ENCODE measurements around the gene TICAM2. TPM values are rescaled to one million over a fixed set of nuclear protein-coding genes. Genes with fewer than 3 reads are reported as not detected.

Gene TICAM2
- total and polyA plus RNA-seq, 2 of the 8 experiments (the other 6 are each of a cell fraction or from before 2014, with no cell fraction given), result 0.02 TPM; not detected in 1

GRCh38 chr5:115557667-115558387 is 44.5 kb downstream of the TICAM2 start:
- H3K23me2 ChIP-seq (ENCODE audit: low read depth, low read length), result no peaks in the 10 kb centered on the region
- peak overlapping the region; percentile 52; the same call in 1 of the 2 replicates for H2AFZ ChIP-seq (ENCODE audit: low read length)
- no peaks in the 10 kb centered on the region for H4K20me1 ChIP-seq (replicated peaks in 1 of 2; ENCODE audit: control insufficient read depth in 1 of 2, insufficient read depth in 2 of 2, low read length in 2 of 2)
- no peak overlapping the region for H4K91ac ChIP-seq (replicated peaks; ENCODE audit: insufficient read length, low read length)
- H3K36me3 ChIP-seq (ENCODE audit: control insufficient read depth in 2 of 4, insufficient read depth in 4 of 4, low read length in 3 of 4), result no peaks in the 10 kb centered on the region
- 75% methylated on average over 3 of the region's 3 CpGs; no CpG with 5 or more reads in 1 of the 2 experiments for WGBS, 2 experiments (ENCODE audit: extremely low coverage in 1 of 2, insufficient coverage in 1 of 2, insufficient read length in 1 of 2, insufficient replicate concordance in 2 of 2, low coverage in 1 of 2, low lambda C conversion rate in 2 of 2, missing lambda C conversion rate in 1 of 2)
- H3K14ac ChIP-seq (ENCODE audit: insufficient read length), result no peak overlapping the region
- no peak overlapping the region for H3K27ac ChIP-seq (ENCODE audit: low read depth, low read length)
- ChIA-PET CTCF (ENCODE audit: partially characterized antibody) (interaction anchor here (8.4 kb wide), 1 partner anchor 16 kb away, joined by 107 read pairs; no protein-coding TSS in a partner anchor), POLR2A (ENCODE audit: partially characterized antibody) (no interaction called here)
- no peaks in the 10 kb centered on the region for H3K9me3 ChIP-seq (ENCODE audit: insufficient read depth in 2 of 2, low read depth in 1 of 2, low read length in 1 of 2)
- FAIRE-seq, result no peak
- no peaks in the 10 kb centered on the region for H3K27me3 ChIP-seq (replicated peaks in 1 of 4; ENCODE audit: control insufficient read depth in 3 of 4, extremely low read depth in 1 of 4, insufficient read depth in 3 of 4, low read length in 3 of 4)
- no peak overlapping the region for H3K18ac ChIP-seq (ENCODE audit: extremely low read depth, low read length)
- H2BK20ac ChIP-seq (ENCODE audit: low read length), result no peak overlapping the region
- H3K4me2 ChIP-seq (ENCODE audit: insufficient read depth in 1 of 2, low read depth in 2 of 2, low read length in 2 of 2), result peak overlapping the region in 1 of 2 experiments; percentile 16; a peak in 1 of 4 replicates
- H3K23ac ChIP-seq (ENCODE audit: insufficient read length), result no peak overlapping the region
- no peak overlapping the region for H3K4me3 ChIP-seq (ENCODE audit: extremely low read depth in 1 of 4, insufficient read depth in 2 of 4, low read depth in 3 of 4, low read length in 4 of 4)
- no peaks in the 10 kb centered on the region for H3K79me2 ChIP-seq (ENCODE audit: control insufficient read depth in 1 of 2, insufficient read depth in 2 of 2, low read length in 2 of 2)
- no peak for DNase-seq (ENCODE audit: low read depth in 1 of 2, low spot score in 2 of 2)
- H3K9ac ChIP-seq (replicated peaks in 1 of 4; ENCODE audit: extremely low read depth in 1 of 4, low read depth in 3 of 4, low read length in 3 of 4), result no peak overlapping the region
- no peak overlapping the region for H3K56ac ChIP-seq (replicated peaks; ENCODE audit: insufficient read length, low read depth, low read length)
- H2BK15ac ChIP-seq (ENCODE audit: low read length), result no peak overlapping the region
- no peaks in the 10 kb centered on the region for H3K79me1 ChIP-seq (ENCODE audit: low read depth, low read length)
- H2BK120ac ChIP-seq (replicated peaks; ENCODE audit: low read depth, low read length), result no peak overlapping the region
- no peak overlapping the region for H2AK5ac ChIP-seq (ENCODE audit: low read depth, low read length)
- no peak overlapping the region for H2BK5ac ChIP-seq (ENCODE audit: low read depth, low read length)
- no peak overlapping the region for H4K8ac ChIP-seq (ENCODE audit: extremely low read depth, insufficient read depth, low read length)
- H3K4me1 ChIP-seq (replicated peaks in 1 of 4; ENCODE audit: control insufficient read depth in 3 of 4, insufficient read depth in 4 of 4, low read length in 3 of 4), result peaks cover 3 to 6% (median 3%) of the 10 kb centered on the region in 4 experiments; a peak in 6 of 7 replicates
- H3K4ac ChIP-seq (replicated peaks; ENCODE audit: insufficient read length, low read depth, low read length), result no peak overlapping the region
- no peak overlapping the region for H4K5ac ChIP-seq (ENCODE audit: insufficient read length, low read depth, low read length)
- H2BK12ac ChIP-seq (ENCODE audit: low read depth, low read length), result no peak overlapping the region
- TF ChIP-seq JUND (IDR thresholded peaks at IDR 0.05; ENCODE audit: low read length) (no peak), BACH1 (IDR thresholded peaks at IDR 0.05; ENCODE audit: low read length) (no peak), CTCF (IDR thresholded peaks at IDR 0.05; ENCODE audit: control extremely low read depth in 1 of 3, insufficient read depth in 1 of 3, low read depth in 1 of 3, low read length in 3 of 3) (no peak), CTBP2 (IDR thresholded peaks at IDR 0.05; ENCODE audit: borderline replicate concordance, insufficient read depth, insufficient read length, low read length) (no peak), SIRT6 (IDR thresholded peaks at IDR 0.05; ENCODE audit: low read length) (no peak), TBP (IDR thresholded peaks at IDR 0.05; ENCODE audit: low read depth, low read length) (no peak), ATF2 (IDR thresholded peaks at IDR 0.05; ENCODE audit: low read length) (no peak), SRF (IDR thresholded peaks at IDR 0.05; ENCODE audit: low read depth, low read length) (no peak)

Data from H1 (cell line).